Putamen (tissue), 1 donor: ENCODE measurements around the gene MPC1.
"Not testable (repeated sequence)": the region's sequence is repeated elsewhere in the genome, so short reads cannot be mapped to it uniquely, and the experiment has no call there.

Experiments
- DNase-seq: peaks from one replicate; pipeline ENCODE4 v3.0.0-alpha.2; 2016; ENCODE audit warnings: low spot score

Gene MPC1

DNA sequence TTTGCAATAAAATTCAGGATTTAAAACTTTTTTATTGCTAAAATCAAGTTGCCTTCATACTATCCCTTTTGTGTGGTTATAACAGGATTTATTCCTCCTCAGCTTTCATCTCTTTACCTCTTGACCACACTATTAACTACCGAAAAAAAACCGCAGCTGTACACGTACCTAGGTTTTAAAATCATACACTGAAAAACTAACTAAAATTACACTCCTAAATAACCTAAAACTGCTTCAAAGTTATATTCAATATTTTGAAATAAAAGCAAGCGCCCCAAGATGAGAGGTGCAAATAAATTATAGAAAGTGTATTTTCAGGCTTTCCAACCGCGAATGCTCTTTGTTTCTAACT, 1.4 kb downstream of the MPC1 start:
- no peak for DNase-seq

DNA sequence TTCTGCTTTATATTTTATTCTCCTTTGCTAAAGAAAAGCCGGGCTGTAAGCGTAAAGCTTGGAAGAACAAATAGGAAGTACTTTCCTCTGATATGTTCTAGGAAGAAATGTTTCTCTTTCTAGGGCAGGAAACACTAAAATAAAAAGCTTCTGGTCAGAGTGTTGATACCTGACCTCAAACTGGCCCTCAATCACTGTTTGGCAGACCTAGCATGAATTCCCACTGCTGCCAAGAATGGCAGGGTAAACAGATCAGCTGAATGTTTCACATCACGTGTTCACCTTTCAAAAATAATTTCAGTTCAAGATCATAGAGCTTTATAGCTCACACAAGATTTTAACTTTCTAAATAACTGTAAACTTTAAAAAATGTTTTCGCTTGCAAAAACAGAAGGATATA, 2.9 kb downstream of the MPC1 start:
- no peak for DNase-seq

DNA sequence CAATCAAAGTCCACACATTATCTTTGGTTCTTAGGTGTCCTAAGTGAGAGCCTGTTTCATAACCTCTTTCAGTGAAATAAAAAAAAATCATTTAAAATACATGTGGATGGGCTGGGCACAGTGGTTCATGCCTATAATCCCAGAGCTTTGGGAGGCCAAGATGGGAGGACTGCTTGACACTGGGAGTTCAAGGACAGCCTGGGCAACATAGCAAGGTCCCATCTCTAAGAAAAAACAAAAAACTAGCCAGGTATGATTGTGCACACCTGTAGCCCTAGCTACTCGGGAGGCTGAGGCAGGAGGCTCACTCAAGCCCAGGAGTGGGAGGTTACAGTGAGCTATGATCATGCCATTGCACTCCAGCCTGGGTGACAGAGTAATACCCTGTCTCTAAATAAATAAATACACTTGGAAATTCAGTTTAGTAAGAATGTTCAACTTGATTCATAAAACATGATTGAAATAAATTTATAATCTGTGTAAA, 3.6 kb downstream of the MPC1 start:
- no peak for DNase-seq

DNA sequence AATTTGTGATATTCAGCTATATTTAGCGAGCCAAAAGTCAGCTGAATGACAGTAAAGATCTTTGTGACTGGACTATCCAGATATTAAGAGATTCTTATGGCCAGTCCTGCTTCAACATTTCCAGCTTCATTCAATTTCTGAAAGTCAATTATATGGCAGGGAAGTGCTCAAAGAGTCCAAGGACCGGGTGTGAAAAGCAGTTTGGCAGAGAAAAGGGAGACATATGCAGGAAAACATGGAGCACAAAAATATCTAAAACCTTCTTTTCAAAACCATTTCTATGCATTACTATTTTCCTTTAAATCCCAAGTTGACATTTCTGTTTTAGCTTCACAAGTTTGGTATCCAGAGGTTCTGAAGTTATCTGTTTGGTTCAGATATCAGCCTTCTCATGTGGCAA, 5.0 kb downstream of the MPC1 start:
- DNase-seq = no peak

DNA sequence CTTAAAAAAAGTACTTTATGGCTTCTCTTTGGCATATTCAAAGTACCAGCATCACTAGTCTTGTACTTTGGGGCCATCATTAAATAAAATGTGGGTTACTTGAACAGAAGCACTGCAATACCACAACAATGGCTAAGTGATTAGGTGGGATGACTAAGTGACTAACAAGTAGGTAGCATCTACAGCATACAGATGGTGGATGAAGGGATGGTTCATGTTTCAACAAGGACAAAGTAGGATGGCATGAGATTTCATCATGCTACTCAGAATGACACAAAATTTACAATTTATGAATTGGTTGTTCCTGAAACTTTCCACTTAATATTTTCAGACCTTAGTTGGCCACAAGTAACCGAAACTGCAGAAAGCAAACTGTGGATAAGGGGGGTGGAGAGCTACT, 7.7 kb downstream of the MPC1 start:
- no peak for DNase-seq

DNA sequence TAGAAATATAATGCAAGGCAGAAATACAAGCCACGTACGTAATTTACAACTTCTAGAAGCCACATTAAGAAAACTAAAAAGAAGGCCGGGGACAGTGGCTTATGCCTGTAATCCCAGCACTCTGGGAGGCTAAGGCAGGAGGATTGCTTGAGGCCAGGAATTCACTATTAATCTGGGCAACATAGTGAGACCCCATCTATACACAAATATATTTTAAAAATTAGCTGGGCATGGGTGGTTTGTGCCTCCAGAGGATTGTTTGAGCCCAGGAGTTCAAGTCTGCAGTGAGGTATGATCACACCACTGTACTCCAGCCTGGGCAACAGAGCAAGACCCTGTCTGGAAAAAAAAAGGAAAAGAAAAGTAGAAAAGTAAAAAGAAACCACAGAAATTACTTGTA, 12.3 kb downstream of the MPC1 start:
- DNase-seq = no peak

DNA sequence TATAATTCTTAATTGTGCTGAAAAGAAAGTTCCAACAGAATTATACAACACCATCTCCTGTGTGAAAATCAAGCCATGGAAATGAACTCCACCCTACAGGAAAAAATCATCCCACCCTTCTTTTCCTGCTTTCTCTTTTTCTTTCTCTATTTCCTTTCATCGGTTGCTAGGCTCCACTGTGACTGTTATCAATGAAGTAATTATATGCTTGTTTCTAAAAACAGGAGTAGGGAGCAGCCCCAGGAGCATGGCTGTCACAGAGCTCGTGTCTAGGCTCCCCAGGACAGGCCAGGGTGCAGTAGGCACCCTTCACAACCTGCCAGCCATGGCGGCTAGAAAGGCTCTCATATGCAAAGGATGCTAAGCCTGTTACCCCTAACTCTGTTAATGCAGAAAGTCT, 13.0 kb downstream of the MPC1 start:
- DNase-seq = no peak

DNA sequence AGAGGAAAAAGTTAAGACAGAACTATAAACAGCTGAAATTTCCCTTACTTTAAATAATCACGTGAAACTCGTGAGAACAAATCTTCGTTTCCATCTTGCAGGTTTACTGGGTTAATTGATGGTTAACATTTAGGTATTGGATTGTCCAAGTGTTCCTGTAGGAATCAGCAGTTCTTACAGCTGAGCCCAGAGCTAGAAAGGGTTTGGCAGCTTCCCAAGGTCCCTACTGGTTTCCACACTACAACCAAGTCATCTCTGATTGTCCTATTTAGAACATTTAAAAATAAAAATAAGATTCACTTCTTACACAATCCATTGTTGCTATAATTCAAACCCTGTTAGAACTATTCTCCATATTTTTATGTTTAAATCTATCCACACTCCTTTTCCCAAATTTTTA, 15.8 kb downstream of the MPC1 start:
- no peak for DNase-seq

DNA sequence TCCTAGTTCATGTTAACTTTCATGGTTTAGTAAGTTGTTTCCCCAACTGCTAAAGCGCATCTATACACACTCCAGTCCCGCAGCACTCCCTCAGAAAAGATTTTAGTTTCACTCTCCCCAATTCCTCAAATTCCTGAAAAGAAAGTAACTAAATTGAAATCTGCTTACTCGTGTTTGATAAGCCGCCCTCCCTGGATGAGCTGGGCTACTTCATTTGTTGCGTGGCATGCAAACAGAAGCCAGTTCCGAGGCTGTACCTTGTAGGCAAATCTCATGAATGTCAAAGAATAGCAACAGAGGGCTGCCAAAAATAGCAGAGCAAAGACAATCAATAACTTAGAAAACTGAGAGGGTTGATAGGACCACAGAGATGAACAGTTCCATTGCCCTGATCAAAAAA, 16.9 kb downstream of the MPC1 start:
- no peak for DNase-seq

DNA sequence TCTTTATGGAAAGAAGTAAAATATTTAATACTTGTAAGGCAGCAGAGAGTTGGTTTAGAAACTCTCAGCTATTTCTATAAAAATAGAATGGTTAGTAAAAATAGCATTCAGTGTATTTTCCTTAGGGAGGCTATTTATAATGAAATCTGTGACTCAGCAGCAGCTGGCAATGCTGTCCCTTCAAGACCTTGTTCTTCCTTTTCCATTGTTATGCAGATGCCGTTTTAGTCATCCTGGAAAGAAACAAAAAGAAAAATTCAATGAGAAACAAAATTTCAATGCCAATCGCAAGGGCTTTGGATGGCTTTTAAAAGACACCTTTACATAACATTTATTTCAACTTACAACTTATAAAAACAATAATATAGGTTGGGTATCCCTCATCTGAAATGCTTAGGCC, 17.5 kb downstream of the MPC1 start:
- peak; percentile 61 for DNase-seq

DNA sequence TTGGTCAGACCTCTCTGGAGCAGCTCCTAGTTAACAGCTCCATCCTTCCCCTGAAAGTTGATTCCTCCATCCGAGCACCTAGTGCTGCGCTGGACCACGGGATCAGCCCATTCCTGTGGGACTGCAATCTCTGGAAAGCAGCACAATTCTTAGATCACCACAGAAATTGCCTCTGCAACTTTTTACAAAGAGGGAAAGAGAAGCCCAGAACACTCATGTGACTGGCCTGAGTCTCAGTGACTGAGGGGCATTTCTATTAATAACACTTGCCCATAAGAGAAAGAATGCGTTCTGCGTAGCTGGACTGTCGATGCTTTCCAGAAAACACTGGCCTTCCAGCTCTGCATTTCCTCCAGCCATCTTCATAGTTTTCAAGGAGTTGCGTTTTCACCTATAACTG, 18.3 kb downstream of the MPC1 start:
- DNase-seq = no peak

DNA sequence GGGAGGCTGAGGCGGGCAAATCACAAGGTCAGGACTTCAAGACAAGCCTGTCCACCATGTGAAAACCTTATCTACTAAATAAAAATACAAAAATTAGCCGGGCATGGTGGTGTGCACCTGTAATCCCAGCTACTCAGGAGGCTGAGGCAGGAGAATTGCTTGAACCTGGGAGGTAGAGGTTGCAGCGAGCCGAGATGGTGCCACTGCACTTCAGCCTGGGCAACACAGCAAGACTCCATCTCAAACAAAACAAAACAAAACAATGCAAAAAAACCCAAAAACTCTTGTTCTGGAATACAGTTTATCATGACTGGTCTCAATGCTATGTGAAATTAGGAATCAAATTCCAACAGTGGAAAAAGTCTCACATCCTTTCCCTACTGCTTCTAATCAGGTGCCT, 20.3 kb downstream of the MPC1 start:
- not testable (repeated sequence) for DNase-seq

DNA sequence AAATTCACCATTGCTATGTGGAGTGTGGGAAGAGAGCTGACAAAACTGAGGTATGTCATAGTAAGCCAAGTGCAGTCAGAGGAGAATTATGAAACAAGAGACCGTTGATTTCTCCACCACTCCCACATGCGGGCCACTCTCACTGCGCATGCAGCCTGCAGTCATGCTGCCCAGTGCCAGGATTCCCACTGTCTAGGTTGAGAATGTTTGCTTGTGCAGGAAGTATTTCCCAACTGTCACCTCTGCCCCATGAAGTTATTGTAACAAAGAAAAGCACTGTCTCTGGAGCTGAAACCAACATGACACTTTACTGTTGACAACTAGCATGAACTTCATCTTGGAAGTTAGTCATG, 21.7 kb downstream of the MPC1 start:
- DNase-seq = no peak

DNA sequence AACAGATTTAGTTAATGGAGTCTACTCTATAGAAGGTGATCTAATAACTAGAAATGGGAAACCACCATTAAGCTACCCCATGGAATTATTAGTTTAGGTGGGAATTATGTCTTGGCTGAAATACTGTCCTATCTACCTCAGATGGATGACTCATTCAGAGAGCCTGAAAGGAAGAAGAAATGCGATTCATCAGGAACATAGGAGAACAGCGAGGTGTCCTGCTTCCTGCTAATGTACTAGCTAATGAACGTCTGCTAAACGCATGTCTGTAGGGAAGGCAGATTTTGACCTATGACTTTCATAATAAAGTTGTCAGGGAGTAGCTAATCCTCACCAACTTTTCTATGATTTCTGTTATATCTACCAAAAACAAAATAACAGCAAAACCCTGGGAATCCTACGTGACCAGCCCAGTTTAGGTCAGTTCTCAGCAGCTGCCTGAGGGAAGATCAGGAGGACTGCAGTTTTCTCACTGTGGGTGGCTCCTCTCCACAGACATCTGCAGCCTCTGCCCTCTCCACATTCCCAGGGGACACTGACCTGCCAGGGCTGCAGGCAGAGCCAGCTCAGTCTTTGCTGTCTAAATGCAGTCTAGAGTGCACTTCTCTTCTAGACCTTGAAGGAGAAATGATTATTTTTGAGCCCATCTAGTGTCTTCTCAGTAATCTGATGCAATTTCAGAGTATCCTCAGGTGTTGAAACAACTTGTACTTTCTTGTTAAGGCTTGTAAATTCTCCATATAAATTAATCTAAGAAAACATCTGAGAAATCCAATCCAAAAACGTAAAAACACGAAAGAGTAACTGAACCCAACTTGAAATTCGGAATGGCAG, 22.3 kb downstream of the MPC1 start:
- no peak for DNase-seq

DNA sequence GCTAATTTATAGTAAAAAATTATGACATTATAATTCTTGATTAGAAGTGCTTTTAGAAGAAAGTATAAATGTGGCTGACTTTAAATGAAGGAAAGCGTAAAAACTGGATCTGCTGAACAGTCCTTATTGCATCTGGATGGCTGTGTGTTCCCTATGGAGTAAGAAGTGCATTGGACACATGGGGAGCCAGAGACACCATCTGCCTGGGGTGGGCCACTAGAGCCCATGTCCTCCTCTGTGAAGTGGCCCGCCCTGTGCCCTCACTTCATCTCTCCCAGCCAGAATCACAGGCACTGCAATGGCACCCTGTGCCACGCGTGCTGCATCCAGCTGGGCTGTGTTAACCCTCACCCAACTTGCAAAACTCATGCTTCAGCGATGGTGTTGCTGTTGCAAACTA, 27.2 kb downstream of the MPC1 start:
- no peak for DNase-seq

DNA sequence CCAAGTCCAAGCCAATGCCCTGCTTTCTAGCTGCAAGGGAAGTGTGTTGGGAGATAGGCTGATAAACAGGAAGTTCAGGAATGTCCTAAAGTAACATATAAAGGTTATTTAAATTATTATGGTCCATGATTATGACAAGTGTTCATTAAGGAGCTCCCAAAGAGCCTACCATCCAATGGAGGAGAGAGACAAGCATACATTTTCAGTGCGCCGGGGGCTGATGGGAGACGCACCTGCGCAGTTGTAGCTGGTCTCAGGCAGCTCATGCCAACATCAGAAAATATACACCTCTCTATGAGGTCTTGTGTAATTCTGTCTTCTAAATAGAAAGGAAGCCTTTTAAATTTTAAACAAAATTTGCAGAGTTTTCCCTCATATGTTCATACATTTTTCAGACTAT, 27.8 kb downstream of the MPC1 start:
- no peak for DNase-seq

DNA sequence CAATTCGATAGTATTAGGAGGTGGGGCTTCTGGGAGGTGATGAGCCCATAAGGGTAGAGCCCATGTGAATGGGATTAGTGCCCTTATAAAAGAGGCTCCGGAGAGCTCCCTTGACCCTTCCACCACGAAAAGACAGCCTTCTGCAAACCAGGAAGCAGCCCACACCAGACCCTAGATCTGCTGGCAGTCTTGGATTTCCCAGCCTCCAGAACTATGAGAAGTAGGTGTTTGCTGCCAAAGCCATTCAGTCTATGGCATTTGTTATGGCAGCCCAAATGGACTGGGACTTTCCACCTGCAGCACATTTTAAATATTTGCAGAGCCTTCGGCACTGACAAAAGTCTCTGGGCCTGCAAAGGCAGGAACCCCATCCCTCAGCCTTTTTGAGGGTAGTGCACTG, 28.6 kb downstream of the MPC1 start:
- no peak for DNase-seq

DNA sequence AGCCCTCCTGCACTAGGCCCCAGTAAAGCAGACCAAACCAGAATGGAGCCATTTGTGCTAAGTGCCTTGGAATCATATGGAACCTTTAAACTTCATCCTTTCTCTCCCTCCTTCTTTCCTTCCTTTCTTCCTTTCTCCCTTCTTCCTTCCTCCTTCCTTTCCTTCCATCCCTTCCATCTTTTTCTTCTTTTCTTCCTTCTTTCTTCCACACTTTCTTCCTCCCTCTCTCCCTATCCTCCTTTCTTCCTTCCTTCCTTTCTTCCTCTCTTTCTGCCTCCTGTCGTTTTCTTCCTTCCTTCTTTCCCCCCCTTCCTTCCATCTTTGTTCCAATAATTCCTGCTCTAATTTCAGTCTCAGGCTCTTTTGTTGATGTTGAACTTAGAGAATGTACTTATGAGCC, 29.2 kb downstream of the MPC1 start:
- DNase-seq = no peak

DNA sequence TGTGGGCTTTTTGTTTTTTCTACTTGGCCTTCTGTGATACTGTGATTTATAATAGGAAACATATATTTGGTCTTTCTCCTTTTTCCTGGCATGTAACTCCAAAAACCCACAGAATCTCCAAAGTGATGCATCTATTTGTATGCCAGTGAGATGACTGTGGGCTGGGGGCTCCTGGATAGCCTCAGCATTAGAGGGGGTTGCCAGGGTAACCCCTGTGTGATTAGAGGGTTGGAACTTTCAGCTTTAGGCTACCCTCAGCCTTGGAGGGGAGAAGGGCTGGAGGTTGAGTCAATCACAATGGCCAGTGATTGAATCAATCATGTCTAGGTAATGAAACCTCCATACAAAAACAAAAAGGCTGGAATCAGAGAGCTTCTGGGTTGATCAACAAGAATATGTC, 29.8 kb downstream of the MPC1 start:
- DNase-seq = no peak

DNA sequence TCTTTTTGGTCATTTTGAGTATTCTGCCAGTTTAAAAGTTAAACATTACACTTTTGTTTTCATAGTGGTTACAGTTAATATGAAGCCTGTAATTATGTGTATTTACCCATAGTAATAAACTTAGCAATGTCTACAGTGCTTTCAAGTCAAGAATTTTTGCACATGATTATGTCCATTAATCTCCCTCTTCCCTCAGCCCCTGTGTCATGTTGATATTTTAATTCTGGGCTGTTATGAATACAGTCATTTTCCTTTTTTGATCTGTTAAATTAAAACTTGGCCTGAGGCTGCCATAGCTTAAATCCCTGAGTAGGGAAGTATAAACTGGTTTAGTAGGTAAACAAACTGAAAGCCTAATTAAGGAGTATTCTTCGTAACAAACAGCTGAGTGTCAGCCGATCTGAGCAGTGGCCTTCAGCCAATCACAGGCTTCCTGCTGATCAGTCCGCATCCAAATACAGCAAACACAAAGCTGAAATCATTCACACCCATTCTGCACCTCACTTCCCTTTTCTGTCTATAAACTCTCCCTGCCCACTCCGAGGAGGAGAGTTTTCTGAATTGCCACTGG, 30.9 kb downstream of the MPC1 start:
- peak; percentile 29 for DNase-seq

DNA sequence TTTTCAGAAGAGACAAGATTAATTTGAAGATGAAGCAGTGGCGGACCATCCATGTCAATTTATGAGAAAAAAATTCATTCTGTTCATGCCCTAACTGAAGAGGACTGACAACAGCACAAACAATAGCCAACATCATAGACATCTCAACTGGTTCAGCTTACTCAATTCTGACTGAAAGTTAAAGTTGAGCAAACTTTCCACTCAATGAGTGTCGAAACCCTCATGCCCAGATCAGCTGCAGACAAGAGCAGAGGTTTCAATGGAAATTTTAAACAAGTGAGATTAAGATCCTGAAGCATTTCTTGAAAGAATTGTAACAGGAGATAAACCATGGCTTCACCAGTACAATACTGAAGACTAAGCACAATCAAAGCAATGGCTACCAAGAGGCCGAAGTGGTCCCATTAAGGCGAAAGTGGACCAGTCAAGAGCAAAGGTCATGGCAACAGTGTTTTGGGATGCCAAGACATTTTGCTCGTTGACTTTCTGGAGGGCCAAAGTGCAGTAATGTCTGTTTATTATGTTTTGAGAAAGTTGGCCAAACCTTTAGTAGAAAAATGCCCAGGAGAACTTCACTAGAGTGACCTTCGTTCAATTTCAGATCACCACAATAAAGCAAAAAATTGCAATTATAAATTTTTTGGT, 34.3 kb downstream of the MPC1 start:
- DNase-seq = no peak

DNA sequence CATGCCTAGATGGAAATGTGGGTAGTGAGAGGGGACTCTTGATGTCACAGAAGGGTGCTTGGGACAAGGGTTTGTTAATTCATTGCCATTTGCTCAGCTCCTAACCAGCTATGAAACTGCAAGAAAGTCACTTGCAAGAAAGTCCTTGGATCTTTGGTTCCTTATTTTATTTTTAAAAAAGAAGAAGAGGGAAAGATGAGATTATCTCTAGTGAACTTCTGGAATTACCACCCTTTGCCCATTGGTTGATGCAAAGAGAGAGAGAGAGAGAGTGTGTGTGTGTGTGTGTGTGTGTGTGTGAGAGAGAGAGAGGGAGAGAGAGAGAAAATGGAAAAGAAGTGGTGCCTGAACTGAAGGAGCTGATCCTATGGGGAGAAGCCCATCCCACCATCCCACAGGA, 35.8 kb downstream of the MPC1 start:
- no peak for DNase-seq

DNA sequence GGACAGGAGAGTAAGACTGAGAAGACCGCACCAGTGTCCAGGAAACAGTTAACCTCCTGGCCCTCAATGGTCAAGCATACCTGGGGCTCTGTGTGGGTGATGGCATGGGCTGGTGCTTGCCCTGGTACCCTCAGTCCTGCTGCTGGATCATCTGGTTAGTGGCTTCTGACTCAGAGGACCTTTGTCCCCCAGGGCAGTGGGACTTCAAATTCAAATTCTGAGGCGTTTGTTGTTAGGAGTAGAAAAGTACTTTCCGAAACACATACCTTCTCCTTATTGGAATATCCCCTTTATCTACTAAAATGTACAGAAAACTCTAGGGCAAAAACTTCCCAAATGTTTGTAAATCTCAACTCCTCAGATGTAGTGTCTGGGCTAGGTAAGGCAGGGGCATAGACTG, 36.3 kb downstream of the MPC1 start:
- no peak for DNase-seq

DNA sequence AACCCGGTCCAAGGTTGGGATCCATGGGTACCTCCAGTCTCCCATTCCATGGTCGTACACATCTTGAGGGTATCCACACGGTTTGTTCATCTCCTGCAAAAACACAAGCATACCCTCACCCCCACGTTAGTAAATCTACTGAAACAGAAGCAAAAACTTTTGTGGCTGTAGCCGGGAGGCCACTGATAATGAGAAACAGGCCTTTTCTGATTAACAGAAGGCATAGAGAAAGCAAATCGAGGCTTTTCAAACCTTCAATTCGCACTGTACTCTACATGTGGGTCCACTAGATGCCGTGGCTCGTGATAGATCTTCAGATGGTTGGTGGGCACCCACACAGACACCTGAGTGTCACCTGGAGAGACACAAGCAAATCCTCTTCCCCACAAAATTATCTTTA, 37.1 kb downstream of the MPC1 start:
- DNase-seq = not testable (repeated sequence)
